ENCODE measurements around the gene MARCHF9.

Gene MARCHF9

GRCh38 chr12:57783861-57784260 lies 29.0 kb downstream of the MARCHF9 start:
- H3K9me3 Mint-ChIP-seq = no peaks in the 10 kb centered on the region
- ATAC-seq (replicated peaks; ENCODE audit: extremely low read depth, poor library complexity, severe bottlenecking) = no peak

GRCh38 chr12:57793920-57794319 lies 39.0 kb downstream of the MARCHF9 start:
- Mint-ChIP-seq H3K27ac (ENCODE audit: low read depth) (no peak overlapping the region), H3K4me3 (no peak overlapping the region), H3K9me3 (no peaks in the 10 kb centered on the region), H3K4me1 (no peaks in the 10 kb centered on the region), H3K27me3 (no peaks in the 10 kb centered on the region), H3K36me3 (ENCODE audit: insufficient read depth) (peaks cover 58% of the 10 kb centered on the region)
- ATAC-seq (replicated peaks; ENCODE audit: extremely low read depth, poor library complexity, severe bottlenecking) = no peak
- DNase-seq (ENCODE audit: low spot score in 2 of 2) = no peak

More at GRCh38 chr12:57783861-57784260, 29.0 kb downstream of the MARCHF9 start:
- Mint-ChIP-seq H3K4me1 (peaks cover 22% of the 10 kb centered on the region), H3K27ac (ENCODE audit: low read depth) (no peak overlapping the region), H3K27me3 (no peaks in the 10 kb centered on the region), H3K36me3 (ENCODE audit: insufficient read depth) (peaks cover 36% of the 10 kb centered on the region), H3K4me3 (peak overlapping the region; percentile 96)
- DNase-seq (ENCODE audit: low spot score in 2 of 2) = no peak

- DNase-seq (ENCODE audit: low spot score in 2 of 2) = no peak
Measured at GRCh38 chr12:57795354-57795753, 40.5 kb downstream of the MARCHF9 start.

GRCh38 chr12:57796996-57797395 lies 42.1 kb downstream of the MARCHF9 start:
- H3K36me3 Mint-ChIP-seq (ENCODE audit: insufficient read depth) = peaks cover 37% of the 10 kb centered on the region
- H3K9me3 Mint-ChIP-seq = no peaks in the 10 kb centered on the region
- H3K4me3 Mint-ChIP-seq = no peak overlapping the region
- no peak for DNase-seq (ENCODE audit: low spot score in 2 of 2)
- H3K27ac Mint-ChIP-seq (ENCODE audit: low read depth) = peak overlapping the region; percentile 1
- no peaks in the 10 kb centered on the region for H3K27me3 Mint-ChIP-seq
- no peak for ATAC-seq (replicated peaks; ENCODE audit: extremely low read depth, poor library complexity, severe bottlenecking)
- no peaks in the 10 kb centered on the region for H3K4me1 Mint-ChIP-seq

More at GRCh38 chr12:57795354-57795753, 40.5 kb downstream of the MARCHF9 start:
- H3K4me1 Mint-ChIP-seq = no peaks in the 10 kb centered on the region
- H3K27ac Mint-ChIP-seq (ENCODE audit: low read depth) = no peak overlapping the region
- H3K36me3 Mint-ChIP-seq (ENCODE audit: insufficient read depth) = peaks cover 48% of the 10 kb centered on the region
- no peak overlapping the region for H3K4me3 Mint-ChIP-seq
- no peak for ATAC-seq (replicated peaks; ENCODE audit: extremely low read depth, poor library complexity, severe bottlenecking)
- no peaks in the 10 kb centered on the region for H3K9me3 Mint-ChIP-seq
- no peaks in the 10 kb centered on the region for H3K27me3 Mint-ChIP-seq

GRCh38 chr12:57797933-57798332 lies 43.0 kb downstream of the MARCHF9 start:
- peak overlapping the region; percentile 1 for H3K27ac Mint-ChIP-seq (ENCODE audit: low read depth)
- ATAC-seq (replicated peaks; ENCODE audit: extremely low read depth, poor library complexity, severe bottlenecking) = no peak

GRCh38 chr12:57800965-57801364 lies 46.1 kb downstream of the MARCHF9 start:
- Mint-ChIP-seq H3K4me1 (no peaks in the 10 kb centered on the region), H3K27me3 (no peaks in the 10 kb centered on the region), H3K9me3 (no peaks in the 10 kb centered on the region), H3K4me3 (no peak overlapping the region), H3K36me3 (ENCODE audit: insufficient read depth) (peaks cover 17% of the 10 kb centered on the region), H3K27ac (ENCODE audit: low read depth) (no peak overlapping the region)
- DNase-seq (ENCODE audit: low spot score in 2 of 2) (no peak), ATAC-seq (replicated peaks; ENCODE audit: extremely low read depth, poor library complexity, severe bottlenecking) (no peak)

More at GRCh38 chr12:57797933-57798332, 43.0 kb downstream of the MARCHF9 start:
- H3K4me3 Mint-ChIP-seq = no peak overlapping the region
- peaks cover 31% of the 10 kb centered on the region for H3K36me3 Mint-ChIP-seq (ENCODE audit: insufficient read depth)
- DNase-seq (ENCODE audit: low spot score in 2 of 2) = no peak
- no peaks in the 10 kb centered on the region for H3K4me1 Mint-ChIP-seq
- H3K27me3 Mint-ChIP-seq = no peaks in the 10 kb centered on the region
- H3K9me3 Mint-ChIP-seq = no peaks in the 10 kb centered on the region

- H3K27ac Mint-ChIP-seq (ENCODE audit: low read depth) = no peak overlapping the region
- H3K36me3 Mint-ChIP-seq (ENCODE audit: insufficient read depth) = peaks cover 7% of the 10 kb centered on the region
- no peaks in the 10 kb centered on the region for H3K27me3 Mint-ChIP-seq
- DNase-seq (ENCODE audit: low spot score in 2 of 2) (no peak), ATAC-seq (replicated peaks; ENCODE audit: extremely low read depth, poor library complexity, severe bottlenecking) (no peak)
- no peaks in the 10 kb centered on the region for H3K4me1 Mint-ChIP-seq
- H3K4me3 Mint-ChIP-seq = no peak overlapping the region
- H3K9me3 Mint-ChIP-seq = no peaks in the 10 kb centered on the region
Measured at GRCh38 chr12:57802607-57803006, 47.7 kb downstream of the MARCHF9 start.

GRCh38 chr12:57803319-57803893 lies 48.5 kb downstream of the MARCHF9 start:
- Mint-ChIP-seq H3K9me3 (no peaks in the 10 kb centered on the region), H3K36me3 (ENCODE audit: insufficient read depth) (peaks cover 4% of the 10 kb centered on the region), H3K4me1 (no peaks in the 10 kb centered on the region), H3K4me3 (no peak overlapping the region), H3K27me3 (no peaks in the 10 kb centered on the region), H3K27ac (ENCODE audit: low read depth) (no peak overlapping the region)
- DNase-seq (ENCODE audit: low spot score in 2 of 2) (no peak), ATAC-seq (replicated peaks; ENCODE audit: extremely low read depth, poor library complexity, severe bottlenecking) (no peak)

GRCh38 chr12:57806677-57807076 lies 51.8 kb downstream of the MARCHF9 start:
- no peaks in the 10 kb centered on the region for H3K4me1 Mint-ChIP-seq
- no peak overlapping the region for H3K27ac Mint-ChIP-seq (ENCODE audit: low read depth)
- H3K4me3 Mint-ChIP-seq = no peak overlapping the region
- H3K27me3 Mint-ChIP-seq = no peaks in the 10 kb centered on the region
- no peak for DNase-seq (ENCODE audit: low spot score in 2 of 2)
- H3K9me3 Mint-ChIP-seq = no peaks in the 10 kb centered on the region
- no peak for ATAC-seq (replicated peaks; ENCODE audit: extremely low read depth, poor library complexity, severe bottlenecking)
- peaks cover 6% of the 10 kb centered on the region for H3K36me3 Mint-ChIP-seq (ENCODE audit: insufficient read depth)

- Mint-ChIP-seq H3K27me3 (no peaks in the 10 kb centered on the region), H3K27ac (ENCODE audit: low read depth) (no peak overlapping the region), H3K4me3 (no peak overlapping the region)
Measured at GRCh38 chr12:57807285-57807684, 52.4 kb downstream of the MARCHF9 start.

GRCh38 chr12:57808351-57808750 lies 53.4 kb downstream of the MARCHF9 start:
- Mint-ChIP-seq H3K4me1 (no peaks in the 10 kb centered on the region), H3K36me3 (ENCODE audit: insufficient read depth) (peaks cover 2% of the 10 kb centered on the region), H3K27ac (ENCODE audit: low read depth) (no peak overlapping the region), H3K4me3 (no peak overlapping the region), H3K27me3 (no peaks in the 10 kb centered on the region), H3K9me3 (no peaks in the 10 kb centered on the region)
- ATAC-seq (replicated peaks; ENCODE audit: extremely low read depth, poor library complexity, severe bottlenecking) (no peak), DNase-seq (ENCODE audit: low spot score in 2 of 2) (no peak)

More at GRCh38 chr12:57807285-57807684, 52.4 kb downstream of the MARCHF9 start:
- Mint-ChIP-seq H3K9me3 (no peaks in the 10 kb centered on the region), H3K4me1 (no peaks in the 10 kb centered on the region), H3K36me3 (ENCODE audit: insufficient read depth) (peaks cover 6% of the 10 kb centered on the region)
- no peak for ATAC-seq (replicated peaks; ENCODE audit: extremely low read depth, poor library complexity, severe bottlenecking)
- no peak for DNase-seq (ENCODE audit: low spot score in 2 of 2)

GRCh38 chr12:57809425-57809824 lies 54.5 kb downstream of the MARCHF9 start:
- H3K4me3 Mint-ChIP-seq = no peak overlapping the region
- H3K27ac Mint-ChIP-seq (ENCODE audit: low read depth) = no peak overlapping the region
- no peaks in the 10 kb centered on the region for H3K9me3 Mint-ChIP-seq
- DNase-seq (ENCODE audit: low spot score in 2 of 2) = no peak
- H3K27me3 Mint-ChIP-seq = no peaks in the 10 kb centered on the region
- H3K36me3 Mint-ChIP-seq (ENCODE audit: insufficient read depth) = peaks cover 2% of the 10 kb centered on the region
- no peaks in the 10 kb centered on the region for H3K4me1 Mint-ChIP-seq
- no peak for ATAC-seq (replicated peaks; ENCODE audit: extremely low read depth, poor library complexity, severe bottlenecking)
